GM21528 (cell line): ENCODE data around the gene TRIM72.
"Not testable (repeated sequence)": the region's sequence is repeated elsewhere in the genome, so short reads cannot be mapped to it uniquely, and the experiment has no call there.

Experiments used
- ATAC-seq: cut with Tn5 transposase; IDR thresholded peaks from one replicate; pipeline ENCODE4 v1.9.1; 2021; ENCODE audit warnings: mild to moderate bottlenecking, moderate library complexity; ENCODE audit not compliant: unreplicated experiment, low FRiP score

TRIM72 gene

DNA sequence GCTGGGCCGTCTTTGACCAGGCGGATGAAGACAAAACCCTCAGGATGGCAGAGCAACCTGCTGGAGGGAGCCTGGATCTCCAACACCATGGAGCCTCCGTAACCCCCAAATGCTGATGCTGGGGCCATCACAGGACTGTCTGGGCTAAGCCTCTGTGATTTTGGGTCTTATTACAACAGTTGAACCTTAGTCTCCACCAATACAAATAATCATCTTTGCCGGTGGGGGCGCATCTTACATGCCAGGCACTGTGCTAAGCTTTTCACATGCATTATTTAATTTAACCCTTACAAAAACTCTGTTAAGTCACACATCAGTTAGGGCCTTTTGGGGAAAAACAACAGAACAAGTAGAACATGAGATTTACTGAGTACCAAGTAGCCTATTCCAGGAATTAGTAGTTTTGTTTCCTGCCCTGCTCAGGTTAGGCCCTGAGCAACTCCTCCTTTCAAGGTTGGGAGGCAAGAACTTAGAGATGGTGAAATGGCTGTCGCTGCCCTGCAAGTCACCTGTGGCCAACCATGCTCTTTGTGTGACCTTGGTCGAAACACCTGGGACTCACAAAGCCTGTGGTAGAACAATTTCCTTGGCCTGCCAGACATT lies 37.0 kb downstream of the TRIM72 start:
- ATAC-seq = no peak

DNA sequence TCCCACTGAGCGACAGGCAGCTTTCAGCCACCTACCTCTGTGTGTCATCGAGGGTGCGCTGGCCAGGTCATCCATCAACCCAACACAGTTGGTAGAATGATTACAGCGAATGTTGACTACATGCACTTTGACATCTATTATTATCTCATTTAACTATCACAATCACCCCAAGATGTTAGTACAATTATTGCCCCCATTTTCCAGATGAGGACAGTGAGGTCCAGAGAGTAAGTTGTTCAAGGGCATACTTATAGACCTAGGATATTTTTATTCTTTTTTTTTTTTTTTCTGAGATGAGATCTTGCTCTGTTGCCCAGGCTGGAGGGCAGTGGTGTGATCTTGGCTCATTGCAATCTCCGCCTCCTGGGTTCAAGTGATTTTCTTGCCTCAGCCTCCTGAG lies 37.5 kb downstream of the TRIM72 start:
- ATAC-seq = no peak

DNA sequence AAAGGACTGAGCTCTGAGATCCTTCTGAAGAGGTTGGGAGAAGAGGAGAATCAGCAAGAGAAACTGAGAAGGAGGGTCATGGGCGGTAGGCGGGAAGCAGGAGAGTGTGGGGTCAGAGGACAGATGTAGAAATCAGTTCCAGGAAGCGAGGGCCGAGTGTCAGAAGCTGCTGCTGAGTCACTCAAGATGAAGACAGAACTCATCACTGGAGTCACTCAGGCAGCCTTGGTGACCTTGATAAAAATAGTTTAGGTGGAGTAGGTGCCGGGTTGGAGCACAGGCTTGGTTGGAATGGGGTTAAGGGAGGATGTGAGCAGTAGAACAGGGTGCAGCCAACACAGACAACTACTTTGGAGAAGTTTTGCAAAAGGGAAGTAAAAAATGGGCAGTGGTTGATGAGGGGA lies 39.7 kb downstream of the TRIM72 start:
- ATAC-seq = no peak

DNA sequence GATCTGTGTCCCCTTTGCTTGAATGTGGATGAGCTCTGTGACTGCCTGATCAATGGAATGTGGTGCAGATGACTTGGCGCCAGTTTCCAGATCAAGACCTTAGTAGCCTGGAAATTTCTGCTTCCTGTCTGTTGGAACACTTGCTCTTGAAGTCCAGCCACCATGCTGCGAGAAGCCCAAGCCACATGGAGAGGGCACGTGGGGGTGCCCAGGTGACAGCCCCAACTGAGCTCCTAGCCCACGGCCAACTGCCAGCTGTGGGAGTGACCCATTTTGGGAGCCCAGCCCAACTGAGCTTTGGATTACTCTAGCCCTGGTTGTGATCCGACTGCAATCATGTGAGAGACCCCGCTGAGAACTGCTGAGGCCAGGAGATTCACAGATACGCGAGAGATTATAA lies 42.5 kb downstream of the TRIM72 start:
- no peak for ATAC-seq

DNA sequence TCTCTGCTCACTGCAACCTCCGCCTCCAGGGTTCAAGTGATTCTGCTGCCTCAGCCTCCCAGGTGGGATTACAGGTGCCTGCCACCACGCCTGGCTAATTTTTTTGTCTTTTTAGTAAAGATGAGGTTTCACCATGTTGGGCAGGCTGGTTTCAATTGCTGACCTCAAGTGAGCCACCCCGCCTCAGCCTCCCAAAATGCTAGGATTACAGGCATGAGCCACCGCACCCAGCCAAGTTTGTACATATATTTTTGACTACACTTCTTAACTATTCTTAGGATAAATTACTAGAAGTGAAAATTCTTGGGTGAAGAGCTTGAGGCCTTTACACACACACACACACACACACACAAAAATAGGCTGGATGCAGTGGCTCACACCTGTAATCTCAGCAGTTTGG lies 44.4 kb downstream of the TRIM72 start:
- ATAC-seq = no peak

DNA sequence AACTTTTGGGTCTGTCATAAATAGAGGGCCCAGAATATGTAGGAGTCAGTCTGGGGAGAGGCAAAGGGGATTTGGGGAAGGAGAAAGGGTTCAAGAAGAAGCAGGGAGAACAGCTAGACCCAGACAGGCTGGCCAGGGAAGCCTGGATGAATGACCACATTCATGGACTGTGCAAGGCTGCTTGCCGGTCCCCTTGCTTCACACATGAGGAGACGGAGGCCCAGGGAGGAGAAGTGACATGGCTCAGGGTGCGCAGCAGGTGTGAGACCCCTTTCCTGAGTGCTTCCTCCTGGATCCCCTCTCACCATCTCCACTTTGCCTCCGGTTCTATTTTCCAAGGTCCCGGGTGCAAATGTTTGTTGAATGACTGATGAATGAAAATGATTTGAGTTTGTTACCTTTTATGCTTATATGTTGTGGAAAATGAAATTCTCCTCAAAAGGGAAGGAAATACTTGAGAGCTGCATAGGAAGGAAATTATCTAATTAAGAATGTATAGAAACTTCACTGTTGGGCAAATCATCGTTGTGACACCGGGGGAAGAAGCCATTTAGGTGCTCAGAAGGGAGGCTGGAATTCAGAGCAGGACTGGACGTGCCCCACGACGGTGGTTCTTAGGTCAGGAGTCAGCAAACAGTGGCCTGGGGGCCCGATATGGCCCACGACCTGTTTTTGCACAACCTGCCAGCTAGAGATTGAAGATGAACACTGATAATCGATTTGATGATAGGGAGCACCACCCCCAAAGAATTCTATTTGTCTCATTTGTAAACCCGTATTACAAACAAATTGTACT lies 46.4 kb downstream of the TRIM72 start:
- no peak for ATAC-seq

DNA sequence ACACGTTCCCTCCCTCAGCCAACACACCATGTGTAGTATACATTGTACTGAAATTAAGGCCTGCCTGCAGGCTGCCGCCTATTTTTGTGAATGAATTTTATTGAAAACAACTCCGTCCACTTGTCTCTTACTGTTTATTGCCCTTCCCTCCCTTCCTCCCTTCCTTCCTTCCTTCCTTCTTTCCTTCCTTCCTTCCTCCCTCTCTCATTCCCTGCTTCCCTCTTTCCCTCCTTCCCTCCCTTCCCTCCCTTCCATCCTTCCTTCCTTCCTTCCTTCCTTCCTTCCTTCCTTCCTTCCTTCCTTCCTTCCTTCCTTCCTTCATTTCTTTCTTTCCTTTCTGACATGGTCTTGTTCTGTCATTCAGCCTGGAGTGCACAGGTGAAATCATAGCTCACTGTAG lies 48.2 kb downstream of the TRIM72 start:
- ATAC-seq = no peak

DNA sequence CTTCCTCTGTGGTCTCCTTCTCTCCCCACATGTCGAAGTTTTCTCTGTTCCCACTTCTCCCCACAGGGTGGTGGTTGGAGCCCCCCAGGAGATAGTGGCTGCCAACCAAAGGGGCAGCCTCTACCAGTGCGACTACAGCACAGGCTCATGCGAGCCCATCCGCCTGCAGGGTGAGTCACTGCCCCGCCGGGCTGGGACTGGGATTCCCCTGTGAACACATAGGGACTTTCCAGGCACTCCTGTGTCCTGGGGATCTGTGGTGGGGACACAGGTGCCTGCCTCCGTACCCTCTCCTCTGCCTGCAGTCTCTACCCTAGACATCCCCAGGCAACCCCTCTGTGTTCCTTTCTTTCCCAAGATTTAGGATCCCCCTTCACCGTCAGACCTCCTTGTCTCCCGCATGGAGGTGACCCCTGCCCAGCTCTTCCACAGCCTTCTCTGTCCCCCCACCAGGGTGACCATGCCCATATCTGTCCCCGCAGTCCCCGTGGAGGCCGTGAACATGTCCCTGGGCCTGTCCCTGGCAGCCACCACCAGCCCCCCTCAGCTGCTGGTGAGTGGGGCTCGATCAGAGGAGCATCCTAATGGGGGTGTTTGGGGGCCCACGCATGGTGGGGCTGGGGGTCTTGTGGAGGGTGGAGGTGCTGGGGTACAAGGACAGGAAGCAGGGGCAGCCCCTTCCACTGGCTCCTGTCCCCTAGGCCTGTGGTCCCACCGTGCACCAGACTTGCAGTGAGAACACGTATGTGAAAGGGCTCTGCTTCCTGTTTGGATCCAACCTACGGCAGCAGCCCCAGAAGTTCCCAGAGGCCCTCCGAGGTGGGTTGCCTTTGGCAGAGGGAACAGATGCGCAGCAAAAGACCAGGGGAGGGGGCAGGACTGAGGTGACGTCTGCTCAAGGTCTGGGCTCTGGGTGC lies 51.7 kb downstream of the TRIM72 start:
- peak; percentile 73 for ATAC-seq

DNA sequence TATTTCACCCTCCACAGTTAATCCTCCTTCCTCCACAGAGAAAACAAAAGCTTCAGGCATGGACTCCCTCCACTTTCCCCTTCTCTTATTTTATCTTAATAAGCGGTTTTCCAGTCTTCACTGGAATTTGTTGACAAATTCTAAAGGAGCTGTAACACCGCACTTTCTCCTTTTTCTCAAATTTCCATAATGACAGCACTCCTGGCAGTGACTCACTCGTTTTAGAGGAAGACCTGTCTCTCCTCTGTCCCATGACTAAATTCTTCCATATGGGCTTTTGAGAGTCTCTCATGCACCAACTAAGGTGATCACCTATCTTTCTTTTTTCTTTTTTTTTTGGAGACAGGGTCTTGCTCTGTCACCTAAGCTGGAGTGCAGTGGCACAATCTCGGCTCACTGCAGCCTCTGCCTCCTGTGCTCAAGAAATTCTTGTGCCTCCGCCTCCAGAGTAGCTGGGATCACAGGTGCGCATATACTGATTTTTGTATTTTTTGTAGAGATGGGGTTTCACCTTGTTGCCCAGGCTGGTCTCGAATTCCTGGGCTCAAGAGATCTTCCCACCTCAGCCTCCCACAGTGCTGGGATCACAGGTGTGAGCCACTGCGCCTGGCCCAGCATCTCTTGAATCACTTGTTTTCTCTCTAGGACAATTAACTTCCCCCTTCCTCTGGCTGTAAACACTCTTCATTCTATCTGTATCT lies 53.6 kb downstream of the TRIM72 start:
- no peak for ATAC-seq

DNA sequence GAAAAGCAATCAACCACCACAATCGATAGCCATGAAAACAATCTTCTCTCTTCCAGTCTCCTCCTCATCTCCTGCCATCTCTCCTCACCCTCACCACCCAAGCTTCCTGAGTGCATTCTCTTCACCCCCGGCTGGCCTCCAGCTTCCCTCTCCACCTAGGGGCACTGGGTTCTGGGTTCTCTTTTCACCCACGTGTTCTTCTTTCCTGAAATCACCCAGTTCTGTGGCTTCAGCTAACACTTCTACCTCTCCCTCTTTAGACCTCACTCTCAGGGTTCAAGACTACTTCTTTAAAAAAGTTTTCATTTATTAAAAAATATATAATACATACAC lies 54.1 kb downstream of the TRIM72 start:
- no peak for ATAC-seq

DNA sequence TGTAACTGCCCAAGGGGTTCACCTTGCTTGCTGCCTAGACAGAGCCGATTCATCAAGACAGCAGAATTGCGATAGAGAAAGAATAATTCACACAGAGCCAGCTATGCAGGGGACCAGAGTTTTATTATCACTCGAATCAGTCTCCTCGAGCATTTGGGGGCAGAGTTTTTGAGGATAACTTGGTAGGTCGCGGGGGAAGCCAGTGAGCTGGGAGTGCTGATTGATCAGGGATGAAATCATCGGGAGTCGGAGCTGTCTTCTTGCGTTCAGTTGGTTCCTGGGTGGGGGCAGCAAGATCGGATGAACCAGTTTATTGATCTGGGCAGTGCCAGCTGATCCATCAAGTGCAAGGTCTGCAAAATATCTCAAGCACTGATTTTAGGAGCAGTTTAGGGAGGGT lies 55.0 kb downstream of the TRIM72 start:
- no peak for ATAC-seq

DNA sequence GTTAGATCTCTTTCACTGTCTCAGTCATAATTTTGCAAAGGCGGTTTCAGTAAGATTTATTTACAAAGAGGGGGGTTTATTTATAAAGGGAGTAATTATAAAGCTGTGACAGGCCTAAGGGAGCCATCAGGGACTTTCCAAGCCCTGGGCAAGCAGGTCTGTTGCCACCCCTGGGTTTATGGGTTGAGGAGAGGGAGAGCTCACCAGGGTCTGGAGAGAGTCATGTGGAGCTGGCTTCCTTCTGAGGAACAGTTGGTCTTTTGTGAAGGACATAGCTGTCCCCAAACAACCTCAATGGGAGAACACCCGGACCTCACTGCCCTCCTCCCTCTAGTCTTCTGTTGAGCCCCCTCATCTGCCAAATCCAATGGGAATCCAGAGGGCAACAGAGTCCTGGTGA lies 55.6 kb downstream of the TRIM72 start:
- no peak for ATAC-seq

DNA sequence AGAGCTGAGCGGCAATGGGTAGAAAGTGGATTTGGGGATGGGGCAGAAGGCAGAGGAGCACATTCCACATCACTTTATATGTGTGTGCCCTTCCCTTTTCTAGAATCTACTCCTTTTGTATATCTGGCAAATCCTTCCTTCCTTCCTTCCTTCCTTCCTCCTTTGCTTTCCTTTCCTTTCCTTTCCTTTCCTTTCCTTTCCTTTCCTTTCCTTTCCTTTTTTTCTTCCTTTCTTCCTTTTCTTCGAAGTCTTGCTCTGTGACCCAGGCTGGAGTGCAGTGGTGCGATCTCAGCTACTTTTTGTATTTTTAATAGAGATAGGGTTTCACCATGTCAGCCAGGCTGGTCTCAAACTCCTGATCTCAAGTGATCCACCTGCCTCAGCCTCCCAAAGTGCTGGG lies 56.1 kb downstream of the TRIM72 start:
- not testable (repeated sequence) for ATAC-seq

DNA sequence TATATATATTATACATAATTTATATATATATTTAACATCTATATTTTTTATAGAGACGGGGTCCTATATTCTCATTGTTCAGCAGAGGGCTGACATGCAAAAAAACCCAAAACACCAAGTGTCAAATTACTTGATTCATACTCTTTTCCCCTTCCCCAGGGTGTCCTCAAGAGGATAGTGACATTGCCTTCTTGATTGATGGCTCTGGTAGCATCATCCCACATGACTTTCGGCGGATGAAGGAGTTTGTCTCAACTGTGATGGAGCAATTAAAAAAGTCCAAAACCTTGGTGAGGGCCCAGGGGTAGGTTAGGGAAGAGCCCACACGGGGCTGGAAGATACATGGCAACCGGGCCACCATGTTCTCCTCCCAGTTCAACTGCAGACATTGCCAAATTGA lies 56.9 kb downstream of the TRIM72 start:
- ATAC-seq = no peak

DNA sequence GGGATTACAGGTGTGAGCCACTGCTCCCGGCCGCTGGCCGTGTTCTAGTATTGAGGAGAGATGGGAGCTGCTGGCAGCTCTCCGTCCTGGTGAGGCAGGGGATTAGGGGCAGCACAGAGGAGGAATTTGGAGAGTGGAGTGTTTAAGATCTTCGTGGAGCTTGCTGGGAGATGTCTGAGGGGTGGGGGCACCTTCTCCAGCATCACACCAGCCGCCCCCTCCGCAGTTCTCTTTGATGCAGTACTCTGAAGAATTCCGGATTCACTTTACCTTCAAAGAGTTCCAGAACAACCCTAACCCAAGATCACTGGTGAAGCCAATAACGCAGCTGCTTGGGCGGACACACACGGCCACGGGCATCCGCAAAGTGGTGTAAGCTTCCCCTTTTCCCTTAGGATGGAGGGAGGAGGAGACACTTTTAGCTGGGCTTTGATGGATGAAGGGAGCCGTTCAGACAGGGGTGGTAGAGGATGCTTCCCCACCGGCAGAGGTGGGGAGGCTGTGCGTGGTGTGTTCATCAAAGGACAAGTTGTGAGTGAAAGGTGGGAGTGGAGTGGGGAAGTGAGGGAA lies 57.8 kb downstream of the TRIM72 start:
- no peak for ATAC-seq

DNA sequence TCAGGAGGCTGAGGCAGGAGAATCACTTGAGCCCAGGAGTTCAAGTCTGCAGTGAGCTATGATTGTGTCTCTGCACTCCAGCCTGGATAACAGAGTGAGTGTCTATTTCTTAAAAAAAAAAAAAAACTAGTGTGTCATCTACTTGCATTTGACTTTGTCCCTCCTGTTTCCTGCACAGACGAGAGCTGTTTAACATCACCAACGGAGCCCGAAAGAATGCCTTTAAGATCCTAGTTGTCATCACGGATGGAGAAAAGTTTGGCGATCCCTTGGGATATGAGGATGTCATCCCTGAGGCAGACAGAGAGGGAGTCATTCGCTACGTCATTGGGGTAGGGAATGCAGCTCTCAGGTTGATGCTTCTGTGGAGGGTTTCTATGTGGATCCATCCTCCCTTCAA lies 59.3 kb downstream of the TRIM72 start:
- ATAC-seq = no peak

DNA sequence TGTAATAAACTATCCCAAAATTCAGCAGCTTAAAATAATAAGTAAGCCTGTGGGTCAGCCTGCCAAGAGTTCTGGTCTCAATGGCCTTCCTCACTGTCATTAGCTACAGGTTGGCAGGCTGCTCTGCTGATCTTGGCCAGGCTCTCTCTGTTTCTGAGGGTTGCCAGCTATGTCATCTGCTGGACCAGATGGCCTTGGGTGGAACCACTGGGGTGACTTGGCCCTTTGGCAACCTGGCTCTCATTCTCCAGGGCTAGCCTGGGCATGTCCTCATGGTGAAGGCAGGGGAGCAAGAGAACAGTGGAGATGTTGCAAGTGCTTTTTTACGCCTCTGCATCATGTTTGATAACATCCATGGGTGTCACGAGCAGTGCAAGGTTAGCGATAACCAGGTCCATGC lies 59.8 kb downstream of the TRIM72 start:
- ATAC-seq = no peak

DNA sequence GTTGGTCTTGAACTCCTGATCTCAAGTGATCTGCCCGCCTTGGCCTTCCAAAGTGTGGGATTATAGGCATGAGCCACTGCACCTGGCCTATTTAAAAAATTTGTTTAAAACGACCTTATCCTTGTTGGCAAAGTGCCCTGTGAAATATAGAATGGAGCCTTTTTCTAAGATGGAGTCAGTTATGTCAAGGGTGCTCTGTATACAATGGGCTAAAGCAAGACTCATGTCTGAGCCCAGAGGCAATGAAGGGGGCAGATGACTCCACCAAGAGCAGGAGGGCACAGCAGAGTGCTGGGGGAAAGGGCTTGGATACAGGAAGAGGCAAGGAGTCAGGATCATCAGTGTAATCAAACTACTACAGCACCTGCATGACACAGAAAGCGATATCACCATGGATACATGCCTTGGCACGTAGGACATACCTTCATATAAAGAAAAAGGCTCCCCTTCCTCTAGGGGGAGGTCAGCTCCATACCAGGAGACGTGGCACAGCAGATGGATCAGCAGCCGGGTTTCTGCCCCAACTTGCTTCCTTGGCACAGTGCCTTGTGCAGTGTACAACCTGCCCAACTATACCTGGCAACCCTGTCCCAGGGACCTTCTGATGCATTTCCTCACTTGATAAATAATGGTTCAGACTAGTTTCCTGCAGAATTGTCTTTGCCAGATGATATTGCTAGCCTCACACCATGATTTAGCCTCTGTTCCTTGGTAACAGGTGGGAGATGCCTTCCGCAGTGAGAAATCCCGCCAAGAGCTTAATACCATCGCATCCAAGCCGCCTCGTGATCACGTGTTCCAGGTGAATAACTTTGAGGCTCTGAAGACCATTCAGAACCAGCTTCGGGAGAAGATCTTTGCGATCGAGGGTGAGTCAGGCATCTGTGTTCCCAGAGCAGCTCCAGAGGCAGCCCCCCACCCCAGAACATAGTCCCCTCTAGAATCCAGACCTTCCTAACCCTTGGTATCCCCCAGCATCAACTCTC lies 61.2 kb downstream of the TRIM72 start:
- no peak for ATAC-seq

DNA sequence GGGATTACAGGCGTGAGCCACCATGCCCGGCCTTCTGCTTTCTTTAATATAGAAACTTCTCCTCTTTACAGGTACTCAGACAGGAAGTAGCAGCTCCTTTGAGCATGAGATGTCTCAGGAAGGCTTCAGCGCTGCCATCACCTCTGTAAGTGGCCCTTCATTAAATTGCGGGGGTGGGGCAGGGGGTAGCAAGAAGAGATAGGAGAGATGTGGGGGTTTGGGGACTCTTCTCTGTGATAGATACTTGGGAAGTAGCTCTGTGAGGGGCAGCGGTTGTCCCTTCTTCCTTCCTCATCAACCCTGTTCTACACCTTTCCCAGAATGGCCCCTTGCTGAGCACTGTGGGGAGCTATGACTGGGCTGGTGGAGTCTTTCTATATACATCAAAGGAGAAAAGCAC lies 62.7 kb downstream of the TRIM72 start:
- no peak for ATAC-seq
